Panc1 (cell line): ENCODE measurements around the gene NHSL1.

Experiments used
- CTCF ChIP-seq: fragments of 450-650 bp; IDR thresholded peaks from 2 replicates; pipeline ENCODE4 v1.5.1; 2017; ENCODE audit warnings: mild to moderate bottlenecking
- POLR2AphosphoS5 ChIP-seq: IDR thresholded peaks from 2 replicates; pipeline ENCODE4 v1.6.1; 2012; ENCODE audit warnings: mild to moderate bottlenecking, low read depth, low read length, moderate library complexity
- SIN3A ChIP-seq: IDR thresholded peaks from 2 replicates; pipeline ENCODE4 v1.6.1; 2012; ENCODE audit warnings: low read depth, mild to moderate bottlenecking, low read length, moderate library complexity, borderline replicate concordance; ENCODE audit not compliant: insufficient read depth

- no peak for TF ChIP-seq CTCF
- TF ChIP-seq POLR2AphosphoS5, result no peak
- TF ChIP-seq SIN3A, result no peak
These were observed 84.2 kb downstream of the NHSL1 start for GRCh38 chr6:138415125-138415524.
